ENCODE measurements around the gene PSAT1. TPM values are rescaled to one million over a fixed set of nuclear protein-coding genes. Genes with fewer than 3 reads are reported as not detected.

Gene PSAT1
- total and polyA plus RNA-seq, 2 of the 4 experiments (the other 2 are of a cell fraction), result 77.2 to 88.4 TPM

GRCh38 chr9:78370991-78371390 lies 74.1 kb downstream of the PSAT1 start:
- Histone ChIP-seq H2AFZ (replicated peaks; ENCODE audit: low read length, poor library complexity) (peak overlapping the region; percentile 74), H2AK5ac (ENCODE audit: low read depth, low read length) (no peak overlapping the region), H2BK5ac (ENCODE audit: low read depth, low read length, poor library complexity, severe bottlenecking) (no peak overlapping the region), H3K4me3 (ENCODE audit: insufficient read depth, low read depth, low read length) (peak overlapping the region; percentile 23; the same call in 1 of the 2 replicates), H4K20me1 (ENCODE audit: insufficient read depth, low read length) (no peaks in the 10 kb centered on the region), H3K9ac (ENCODE audit: low read depth, low read length) (no peak overlapping the region; the same call in 1 of the 2 replicates), H3K36me3 (ENCODE audit: control insufficient read depth, insufficient read depth, low read length) (no peaks in the 10 kb centered on the region), H2AK9ac (replicated peaks; ENCODE audit: low read depth, low read length, poor library complexity) (no peak overlapping the region), H3K9me1 (ENCODE audit: insufficient read depth, low read length) (no peaks in the 10 kb centered on the region), H3K27me3 (ENCODE audit: control insufficient read depth, insufficient read depth, low read length) (peaks cover 10% of the 10 kb centered on the region), H3K4me2 (ENCODE audit: low read depth, low read length) (peak overlapping the region; percentile 81), H3K23ac (ENCODE audit: low read depth, low read length) (no peak overlapping the region), H3K9me3 (ENCODE audit: control insufficient read depth, insufficient read depth, low read length) (no peaks in the 10 kb centered on the region), H3K18ac (ENCODE audit: low read depth, low read length) (no peak overlapping the region), H4K5ac (ENCODE audit: low read depth, low read length) (no peak overlapping the region), H3K56ac (ENCODE audit: extremely low read depth, insufficient read depth, low read length) (no peak overlapping the region), H2BK20ac (ENCODE audit: low read depth, low read length) (no peak overlapping the region), H3K27ac (ENCODE audit: insufficient read depth, low read length) (no peak overlapping the region), H2BK120ac (ENCODE audit: low read depth, low read length) (no peak overlapping the region), H3K14ac (replicated peaks; ENCODE audit: low read depth, low read length) (no peak overlapping the region), H4K8ac (ENCODE audit: low read depth in 2 of 2, low read length in 2 of 2) (no peak overlapping the region), H4K91ac (ENCODE audit: insufficient read depth, low read depth, low read length) (no peak overlapping the region), H3K79me1 (ENCODE audit: low read depth in 1 of 2, low read length in 2 of 2) (no peaks in the 10 kb centered on the region), H2BK15ac (ENCODE audit: low read depth, low read length) (no peak overlapping the region), H3K4ac (ENCODE audit: low read depth, low read length) (no peak overlapping the region), H3K4me1 (ENCODE audit: control insufficient read depth, insufficient read depth, low read length) (no peaks in the 10 kb centered on the region)
- ATAC-seq (ENCODE audit: low read depth), result no peak
- ChIA-PET CTCF (interaction anchor here (2.4 kb wide), 1 partner anchor 19 kb away, joined by 7 read pairs; no protein-coding TSS in a partner anchor), POLR2A (ENCODE audit: unreplicated experiment) (no interaction called here)
- dilution Hi-C loops (cut with HindIII; ENCODE audit: low sequenced_read_pairs, unreplicated experiment), result no loop called here
- BruUV-seq (replicated peaks), result no TSS peak
- WGBS, 2 experiments (ENCODE audit: extremely low coverage in 2 of 2, insufficient read length in 1 of 2), result no CpG with 5 or more reads among the region's 7 CpGs
- intact Hi-C loops (cut with micrococcal nuclease), result no loop called here
- TF ChIP-seq CHD1 (IDR thresholded peaks at IDR 0.05; ENCODE audit: low read depth, low read length), result no peak
- no peak for TF ChIP-seq CEBPB (IDR thresholded peaks at IDR 0.05; ENCODE audit: low read depth, low read length)
- no peak for TF ChIP-seq RFX5 (IDR thresholded peaks at IDR 0.05; ENCODE audit: low read depth, low read length)
- no peak for TF ChIP-seq RCOR1 (IDR thresholded peaks at IDR 0.05; ENCODE audit: insufficient replicate concordance, low read length)
- TF ChIP-seq SMC3 (IDR thresholded peaks at IDR 0.05; ENCODE audit: low read depth, low read length), result no peak
- TF ChIP-seq MXI1 (IDR thresholded peaks at IDR 0.05; ENCODE audit: borderline replicate concordance, low read depth, low read length), result no peak
- no peak for TF ChIP-seq MAFK (IDR thresholded peaks at IDR 0.05; ENCODE audit: low read depth, low read length)
- TF ChIP-seq NFE2L2 (IDR thresholded peaks at IDR 0.05; ENCODE audit: low read depth, low read length), result no peak
- TF ChIP-seq RAD21 (IDR thresholded peaks at IDR 0.05; ENCODE audit: low read length), result no peak
- no peak for TF ChIP-seq USF2 (IDR thresholded peaks at IDR 0.05; ENCODE audit: low read depth, low read length)
- TF ChIP-seq CTCF (conservative IDR thresholded peaks at IDR 0.05; ENCODE audit: low read depth, low read length), result no peak
- no peak for TF ChIP-seq MAZ (IDR thresholded peaks at IDR 0.05; ENCODE audit: borderline replicate concordance, low read depth, low read length)
- no peak for TF ChIP-seq BHLHE40 (IDR thresholded peaks at IDR 0.05; ENCODE audit: low read depth, low read length)
- no peak for TF ChIP-seq FOS (IDR thresholded peaks at IDR 0.05; ENCODE audit: low read depth, low read length)
- no peak for DNase-seq
- in situ Hi-C loops (cut with MboI; ENCODE audit: low sequenced_read_pairs), result no loop called here

All from IMR-90 (cell line).